ENCODE results near the gene ZFP62.

DNA sequence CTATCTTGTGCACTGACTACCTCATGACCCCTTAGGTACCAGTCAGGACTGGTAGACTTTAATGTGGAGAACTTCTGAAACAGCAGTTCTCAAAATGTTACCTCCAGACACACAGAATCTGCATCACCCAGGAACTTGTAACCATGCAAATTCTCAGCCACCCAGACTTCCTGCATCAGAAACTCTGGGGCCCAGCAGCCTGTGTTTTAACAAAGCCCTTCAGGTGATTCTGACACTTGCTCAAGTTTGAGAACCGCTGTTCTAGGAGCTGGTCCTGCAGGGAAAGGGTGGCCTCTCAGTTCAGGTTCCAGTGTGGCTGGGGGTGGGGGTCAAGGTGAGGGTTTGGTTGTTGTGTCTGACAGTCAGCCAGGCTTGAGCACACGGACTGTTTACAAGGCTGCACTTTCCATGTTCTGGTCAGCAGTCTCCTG lies 28.4 kb downstream of the ZFP62 start:
- TF ChIP-seq, protein P1, sequence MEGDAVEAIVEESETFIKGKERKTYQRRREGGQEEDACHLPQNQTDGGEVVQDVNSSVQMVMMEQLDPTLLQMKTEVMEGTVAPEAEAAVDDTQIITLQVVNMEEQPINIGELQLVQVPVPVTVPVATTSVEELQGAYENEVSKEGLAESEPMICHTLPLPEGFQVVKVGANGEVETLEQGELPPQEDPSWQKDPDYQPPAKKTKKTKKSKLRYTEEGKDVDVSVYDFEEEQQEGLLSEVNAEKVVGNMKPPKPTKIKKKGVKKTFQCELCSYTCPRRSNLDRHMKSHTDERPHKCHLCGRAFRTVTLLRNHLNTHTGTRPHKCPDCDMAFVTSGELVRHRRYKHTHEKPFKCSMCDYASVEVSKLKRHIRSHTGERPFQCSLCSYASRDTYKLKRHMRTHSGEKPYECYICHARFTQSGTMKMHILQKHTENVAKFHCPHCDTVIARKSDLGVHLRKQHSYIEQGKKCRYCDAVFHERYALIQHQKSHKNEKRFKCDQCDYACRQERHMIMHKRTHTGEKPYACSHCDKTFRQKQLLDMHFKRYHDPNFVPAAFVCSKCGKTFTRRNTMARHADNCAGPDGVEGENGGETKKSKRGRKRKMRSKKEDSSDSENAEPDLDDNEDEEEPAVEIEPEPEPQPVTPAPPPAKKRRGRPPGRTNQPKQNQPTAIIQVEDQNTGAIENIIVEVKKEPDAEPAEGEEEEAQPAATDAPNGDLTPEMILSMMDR (conservative IDR thresholded peaks at IDR 0.05; ENCODE audit: low read length): no peak
- TF ChIP-seq EZH2phosphoT487 (IDR thresholded peaks at IDR 0.05; ENCODE audit: borderline replicate concordance, low read depth, low read length): no peak
